HG03139 (cell line): ENCODE measurements around the gene ABCA4.

Source experiments
- ATAC-seq: cut with Tn5 transposase; IDR thresholded peaks from one replicate; pipeline ENCODE4 v1.9.1; 2021; ENCODE audit not compliant: unreplicated experiment

The ABCA4 gene

DNA sequence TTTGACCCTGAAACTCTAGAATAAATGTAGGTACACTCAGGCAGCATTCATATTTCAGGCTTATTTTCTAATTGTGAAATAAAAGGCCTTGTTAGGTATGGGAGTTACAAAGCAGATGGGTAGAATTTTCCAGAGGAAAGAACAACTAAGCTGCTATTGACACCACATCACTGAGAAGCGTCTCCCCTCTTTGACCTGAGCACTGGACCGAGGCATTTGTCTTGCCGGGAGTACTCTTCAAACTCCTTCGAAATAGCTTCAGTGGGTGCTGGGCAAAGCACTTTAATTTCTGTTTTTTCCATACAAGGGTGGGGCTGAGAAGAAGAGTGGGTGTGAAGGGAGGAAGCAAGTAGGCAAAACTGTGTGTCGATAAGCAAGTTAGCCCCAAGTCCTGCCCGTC is 36.4 kb downstream of the ABCA4 start:
- ATAC-seq = no peak

DNA sequence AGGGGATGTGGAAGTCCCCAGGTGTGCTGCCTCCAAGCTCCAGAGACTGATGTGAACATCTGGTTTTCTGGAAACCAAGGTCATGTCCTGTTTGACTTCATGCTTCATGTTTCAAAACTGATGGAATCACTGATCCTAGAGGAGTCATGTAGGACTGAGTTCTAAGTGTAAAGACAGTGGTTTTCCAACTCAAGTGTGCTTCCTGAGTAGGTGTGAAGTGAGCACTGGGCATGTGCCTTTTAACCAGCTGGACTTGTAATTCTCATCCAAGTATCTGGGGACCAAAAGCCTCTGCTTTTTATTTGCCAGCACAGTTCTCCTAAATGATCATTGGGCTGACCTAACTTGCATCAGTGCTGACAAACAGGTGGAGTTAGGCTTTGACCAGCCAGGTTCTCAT is 36.9 kb downstream of the ABCA4 start:
- no peak for ATAC-seq

DNA sequence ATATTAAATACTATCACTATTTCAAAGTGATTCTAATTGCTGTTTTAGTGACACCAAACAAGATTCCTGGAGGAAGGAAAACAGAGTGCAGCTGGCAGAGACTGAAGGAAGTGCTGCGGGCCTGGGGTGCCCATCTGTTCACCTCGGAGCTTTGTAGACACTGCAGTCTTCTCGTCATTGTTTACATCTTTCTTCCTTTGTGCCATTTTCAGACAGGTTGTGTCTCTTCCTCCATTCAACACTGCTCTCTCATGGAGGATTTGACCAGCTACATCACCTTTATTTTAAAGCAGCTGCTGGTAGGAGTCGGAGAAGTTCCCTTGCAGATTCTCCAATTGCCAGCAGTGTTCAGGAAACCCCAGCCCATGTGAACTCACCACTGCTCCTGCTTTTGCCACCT is 37.3 kb downstream of the ABCA4 start:
- ATAC-seq = no peak

DNA sequence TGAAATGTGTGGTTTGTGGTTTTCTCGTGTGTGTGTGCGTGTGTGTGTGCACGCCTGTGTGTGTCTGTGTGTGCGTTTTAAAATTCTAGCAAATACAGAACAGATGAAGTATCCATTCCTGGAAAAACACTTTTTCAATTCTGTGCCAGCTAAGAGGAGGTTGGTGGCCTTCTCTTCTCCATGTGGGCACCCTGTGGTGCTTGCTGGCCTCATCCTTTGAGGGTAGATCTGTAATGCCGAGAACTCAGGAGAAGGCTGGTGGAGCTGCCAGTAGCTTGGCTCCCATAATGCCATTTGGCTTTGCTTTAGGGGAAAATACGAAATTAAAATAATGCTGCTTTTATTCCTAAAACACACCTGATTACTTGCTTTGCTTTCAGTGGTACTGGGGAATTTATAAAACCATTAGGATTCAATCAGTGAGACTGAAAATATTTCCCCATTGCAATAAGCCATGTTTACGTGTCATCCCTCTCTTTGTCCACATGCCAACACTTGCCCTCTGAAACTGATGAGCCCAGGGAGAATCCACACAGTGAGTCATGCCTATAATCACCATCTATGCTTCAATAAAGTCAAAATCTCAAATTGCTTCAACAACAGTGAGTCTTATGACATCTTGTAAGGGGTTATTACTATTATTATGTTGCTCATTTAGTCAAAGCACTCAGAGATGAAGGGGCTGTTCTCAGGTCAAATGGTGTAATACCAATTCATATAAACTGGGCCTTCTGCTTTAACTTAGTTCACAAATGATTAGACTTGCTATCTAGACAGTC is 39.2 kb downstream of the ABCA4 start:
- no peak for ATAC-seq

DNA sequence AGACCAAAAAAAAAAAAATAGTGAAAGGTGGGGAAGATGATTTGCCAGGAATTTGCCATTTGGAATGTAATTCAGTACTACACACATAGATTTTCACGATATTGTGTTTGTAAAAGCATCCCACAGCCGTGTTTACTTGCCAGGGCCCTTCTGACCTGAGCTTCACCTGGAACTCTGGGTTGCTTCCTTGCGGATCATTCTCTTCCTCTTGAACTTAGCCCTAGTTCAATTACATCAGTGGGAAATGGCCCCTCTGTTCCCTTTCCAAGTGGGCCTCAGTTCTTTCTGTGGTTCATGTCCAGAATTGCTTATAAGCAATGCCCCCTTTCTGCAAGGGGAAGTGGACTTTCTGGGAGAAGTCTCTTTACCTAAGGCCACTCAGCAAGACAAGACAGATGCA is 41.0 kb downstream of the ABCA4 start:
- no peak for ATAC-seq

DNA sequence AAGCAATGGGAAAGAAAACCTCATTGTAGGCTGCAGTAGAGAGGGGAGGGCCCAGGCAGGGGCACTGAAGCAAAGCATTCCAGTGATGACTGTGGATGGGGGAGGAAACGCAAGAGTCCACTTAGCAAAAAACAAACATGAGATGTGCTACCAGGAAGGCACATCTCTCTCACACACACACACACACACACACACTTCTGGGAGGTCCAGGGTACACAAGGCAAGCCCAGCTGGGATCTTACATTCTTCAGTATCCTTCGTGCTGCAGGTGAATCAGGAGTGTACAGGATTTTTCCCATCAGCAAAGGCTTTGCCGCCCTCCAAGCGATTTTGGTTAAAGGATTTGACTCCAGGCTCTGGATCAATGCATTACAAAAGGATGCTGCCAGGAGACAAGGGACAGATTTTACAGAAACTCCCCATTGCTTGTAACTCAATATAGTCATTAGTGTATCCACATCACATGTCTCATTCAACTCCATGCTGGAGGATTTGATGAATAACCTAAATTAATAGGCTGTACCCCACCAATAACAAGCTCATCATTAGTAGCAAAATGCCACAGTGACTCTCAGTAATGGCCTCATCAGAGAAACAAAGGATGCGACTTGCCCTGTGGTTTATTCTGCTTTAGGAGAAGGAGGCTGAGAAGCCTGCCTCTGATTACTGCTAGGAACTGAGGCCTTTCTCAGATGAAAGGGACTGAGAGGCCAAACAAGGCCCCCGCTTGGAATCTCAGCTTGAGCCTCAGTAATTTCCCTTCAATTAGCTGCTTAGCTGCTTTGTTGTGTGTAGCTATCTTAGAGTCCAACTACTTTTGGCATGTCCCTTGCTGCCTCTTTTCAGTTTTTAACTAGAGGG is 41.6 kb downstream of the ABCA4 start:
- no peak for ATAC-seq

DNA sequence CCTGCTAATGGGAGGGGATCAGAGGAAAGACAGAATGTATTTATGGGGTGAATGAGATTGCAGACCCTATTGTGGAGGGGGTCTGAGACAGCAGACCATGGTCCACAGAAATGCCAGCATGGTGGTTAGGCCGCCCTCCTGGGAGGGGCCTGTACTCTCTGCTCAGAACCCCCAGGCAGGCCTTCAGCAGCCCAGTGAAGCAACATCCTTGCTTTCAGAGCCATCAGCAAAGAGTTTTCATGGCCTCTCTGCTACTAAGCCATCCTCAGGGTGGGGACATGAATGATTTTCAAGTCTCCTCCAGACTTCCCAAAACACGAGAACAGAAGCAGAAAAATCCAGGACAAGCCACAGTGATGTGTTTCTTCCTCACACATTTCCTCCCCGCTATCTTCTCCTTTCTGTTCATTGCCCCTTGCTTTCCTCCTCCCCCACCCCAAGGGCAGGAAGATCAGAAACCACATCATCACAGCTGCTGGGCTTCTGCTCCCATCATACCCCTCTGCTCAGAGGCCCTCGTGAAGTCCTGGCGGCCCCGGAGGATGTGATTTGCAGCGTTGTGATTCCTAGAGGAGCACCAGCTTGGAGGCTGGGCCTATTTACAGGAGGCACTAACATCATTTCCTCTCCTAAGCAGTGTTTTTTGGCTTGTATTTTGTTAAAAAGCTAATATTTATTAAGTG is 48.0 kb downstream of the ABCA4 start:
- ATAC-seq = no peak

DNA sequence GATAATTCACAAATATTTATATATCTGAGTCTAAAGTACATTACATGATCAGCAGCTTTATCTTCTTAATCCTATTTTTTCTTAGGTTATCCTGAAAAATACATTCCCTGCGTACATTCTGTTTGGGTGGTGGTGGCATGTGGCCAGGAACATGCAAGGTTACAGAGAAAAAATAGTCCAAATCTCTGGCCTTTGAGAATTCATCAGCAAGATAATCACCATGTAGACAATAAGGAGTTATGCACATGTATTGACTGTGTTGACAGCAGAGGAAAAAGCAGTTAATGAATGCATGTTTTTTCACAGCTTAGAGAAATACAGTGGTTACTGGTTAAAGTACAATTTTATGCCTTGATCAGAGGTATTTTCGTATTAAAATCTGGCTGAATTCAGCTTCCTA is 49.0 kb downstream of the ABCA4 start:
- ATAC-seq = no peak

DNA sequence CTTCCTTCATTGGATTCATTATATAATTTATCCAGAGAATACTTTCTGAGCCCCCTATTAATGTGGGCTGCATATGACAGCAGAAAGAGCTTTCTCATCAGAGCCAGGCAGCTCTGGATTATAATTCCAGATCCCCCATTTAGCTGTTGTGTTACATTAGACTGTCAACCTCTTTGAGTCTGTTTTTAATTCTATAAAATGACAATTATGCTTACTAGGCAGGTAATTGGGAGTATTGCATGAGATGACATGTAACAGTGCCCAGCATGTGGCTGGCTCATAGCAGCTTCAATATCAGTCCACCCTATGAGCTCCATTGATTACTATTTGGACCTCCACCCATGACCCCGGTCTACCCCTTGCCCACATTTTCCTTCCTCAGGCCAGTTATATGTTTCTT is 49.6 kb downstream of the ABCA4 start:
- ATAC-seq = no peak

DNA sequence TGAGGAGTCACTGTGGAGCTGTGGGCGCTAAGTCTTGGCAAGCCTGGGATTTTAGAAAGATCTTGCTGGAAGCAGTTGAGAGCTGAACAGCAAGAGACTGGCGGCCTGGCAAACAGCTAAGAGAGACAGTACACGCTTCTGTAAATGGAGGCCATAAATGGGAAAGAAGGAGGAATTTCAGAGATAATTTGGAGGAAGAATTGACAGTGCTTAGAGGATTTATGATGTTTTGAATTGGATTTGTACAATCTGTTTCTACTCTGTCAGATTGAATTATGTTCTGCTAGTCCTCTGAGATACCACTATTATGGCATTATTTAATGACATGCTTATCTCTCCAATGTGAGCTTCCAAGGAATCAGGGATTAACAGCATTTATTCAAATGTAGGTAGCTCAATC is 50.1 kb downstream of the ABCA4 start:
- no peak for ATAC-seq

DNA sequence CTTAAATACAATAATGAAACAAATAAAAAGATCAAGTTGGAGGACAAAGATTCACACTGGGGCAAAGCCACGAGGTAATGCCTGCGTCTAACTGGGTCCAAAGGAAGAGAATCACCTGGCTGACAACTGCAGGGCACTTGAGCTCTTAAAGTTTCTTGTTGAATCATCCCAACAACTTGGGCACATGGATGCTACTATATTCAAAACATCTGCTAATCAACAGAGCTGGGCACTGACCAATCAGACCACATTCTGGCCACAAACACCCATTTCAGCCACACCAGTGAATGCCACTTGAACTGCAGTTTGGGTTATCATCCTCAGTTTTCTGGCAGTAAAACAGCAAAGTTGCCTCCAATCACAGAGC is 51.0 kb downstream of the ABCA4 start:
- no peak for ATAC-seq

DNA sequence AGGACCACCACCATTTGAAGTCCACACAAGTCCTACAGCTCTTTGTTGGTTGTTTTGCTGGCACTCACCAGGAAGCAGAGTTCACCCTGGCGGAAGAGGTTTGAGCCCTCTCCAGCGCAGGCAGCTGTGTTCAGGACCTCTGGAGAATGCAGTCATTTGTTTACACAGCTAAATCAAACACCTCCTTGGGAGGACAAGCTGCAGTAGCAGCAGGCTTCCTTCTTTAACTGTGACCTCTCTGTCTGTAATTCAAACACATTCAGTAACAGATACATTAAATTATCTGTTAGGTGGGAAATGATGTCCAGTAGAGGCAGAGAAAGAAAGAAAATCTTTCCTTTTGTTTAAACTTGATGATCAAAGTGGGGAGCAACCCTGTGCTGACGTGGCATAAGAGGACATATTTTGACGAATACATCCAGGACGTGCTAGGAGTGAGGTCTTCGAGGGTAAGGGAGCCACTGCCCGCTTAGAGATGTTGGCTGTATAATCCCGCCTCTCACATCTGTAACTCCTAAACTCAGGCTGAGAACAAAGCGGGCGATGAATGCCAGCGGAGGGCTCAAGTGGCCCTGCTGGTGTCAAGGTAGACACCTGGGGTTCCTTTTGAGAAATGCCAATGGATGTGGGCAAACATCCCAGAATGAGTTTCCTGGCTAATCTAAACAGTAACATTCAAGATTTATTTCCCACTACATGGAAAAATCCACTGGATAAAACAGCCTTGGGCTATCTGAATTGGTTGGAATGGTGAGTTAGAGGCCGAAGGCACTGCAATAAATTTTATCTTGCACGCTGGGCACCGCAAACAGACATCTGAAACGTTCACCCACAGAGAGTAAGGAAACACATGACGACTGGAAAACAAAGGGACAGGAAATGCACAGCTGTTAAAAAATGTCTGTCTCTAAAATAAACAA is 51.7 kb downstream of the ABCA4 start:
- ATAC-seq = no peak

DNA sequence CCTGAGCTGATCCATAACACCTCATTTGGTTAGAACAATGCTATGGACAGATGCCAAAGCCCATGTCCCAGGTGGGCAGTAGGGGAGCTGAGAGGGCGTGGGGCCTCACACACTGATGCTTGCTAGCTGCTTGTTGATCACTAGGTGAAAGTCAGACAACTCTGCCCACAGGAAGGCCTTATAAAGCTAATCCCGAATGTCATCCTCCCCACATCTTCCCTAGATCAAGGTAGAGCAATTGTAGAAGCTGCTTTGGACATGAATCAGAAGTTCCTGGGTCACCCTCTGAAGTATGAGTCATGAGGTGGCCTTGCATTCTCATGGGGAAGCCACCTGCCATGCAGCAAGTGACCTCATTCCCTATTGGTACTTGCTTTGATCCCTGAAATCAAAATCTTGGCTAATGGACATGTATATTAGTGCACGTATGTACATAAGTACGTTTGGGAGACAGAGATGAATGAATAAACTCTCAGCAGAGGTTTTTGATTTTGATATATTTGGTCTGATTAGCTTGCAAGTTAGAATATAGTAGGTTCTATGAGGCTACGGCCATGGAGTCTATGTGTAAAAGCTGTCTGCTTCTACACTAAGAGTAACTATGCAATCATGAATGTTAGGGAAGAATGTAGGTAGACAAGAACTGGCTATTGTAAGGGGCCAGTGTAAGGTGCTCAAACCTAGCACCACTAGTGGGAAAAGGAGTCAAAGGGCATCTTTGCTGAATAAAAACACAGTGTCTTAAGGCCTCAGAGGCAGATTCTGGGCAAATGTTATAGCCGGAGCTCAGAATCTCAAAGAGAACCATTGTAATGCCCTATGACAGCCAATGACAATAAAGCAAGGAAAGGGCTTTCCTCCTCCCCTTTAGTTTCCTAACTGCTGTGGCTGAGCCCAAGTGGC is 52.6 kb downstream of the ABCA4 start:
- ATAC-seq = no peak

DNA sequence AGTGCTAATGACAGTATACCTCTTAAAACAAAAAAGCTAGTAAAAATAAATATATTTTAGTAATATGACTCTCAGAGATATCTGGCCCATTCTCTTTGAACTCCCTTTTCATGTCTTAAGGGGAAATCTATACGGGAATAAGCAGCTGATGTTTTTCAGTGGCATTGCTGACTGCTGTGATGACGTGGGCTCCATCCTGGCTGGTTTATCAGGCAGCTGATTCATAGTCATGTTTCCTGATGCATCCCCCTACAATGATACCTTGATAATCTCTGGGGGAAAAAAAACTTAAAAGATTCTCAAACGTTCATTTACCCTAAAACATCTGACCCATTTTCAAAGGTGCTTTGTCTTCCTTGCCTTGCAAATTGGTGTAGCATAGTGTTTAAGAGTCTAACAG is 53.8 kb downstream of the ABCA4 start:
- ATAC-seq = no peak

DNA sequence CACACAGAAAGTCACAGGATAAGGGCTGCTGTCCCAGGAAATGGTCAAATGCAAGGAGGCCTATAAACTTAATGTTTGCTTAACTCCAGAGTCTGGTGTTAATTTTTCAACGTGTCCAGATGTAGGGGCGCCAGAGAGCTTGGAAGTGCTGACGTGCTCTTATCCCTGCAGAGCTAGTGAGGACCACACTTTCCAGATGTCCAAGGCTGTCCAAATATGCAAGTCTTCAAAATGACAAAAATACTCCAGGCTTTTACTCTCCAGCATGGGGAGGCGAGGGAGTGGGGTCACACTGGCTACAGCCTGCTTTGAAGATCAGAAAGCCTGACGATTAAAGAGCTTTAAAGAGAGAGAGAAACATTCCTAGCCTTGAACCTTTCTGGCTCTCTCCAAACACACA is 57.6 kb downstream of the ABCA4 start:
- ATAC-seq = no peak

DNA sequence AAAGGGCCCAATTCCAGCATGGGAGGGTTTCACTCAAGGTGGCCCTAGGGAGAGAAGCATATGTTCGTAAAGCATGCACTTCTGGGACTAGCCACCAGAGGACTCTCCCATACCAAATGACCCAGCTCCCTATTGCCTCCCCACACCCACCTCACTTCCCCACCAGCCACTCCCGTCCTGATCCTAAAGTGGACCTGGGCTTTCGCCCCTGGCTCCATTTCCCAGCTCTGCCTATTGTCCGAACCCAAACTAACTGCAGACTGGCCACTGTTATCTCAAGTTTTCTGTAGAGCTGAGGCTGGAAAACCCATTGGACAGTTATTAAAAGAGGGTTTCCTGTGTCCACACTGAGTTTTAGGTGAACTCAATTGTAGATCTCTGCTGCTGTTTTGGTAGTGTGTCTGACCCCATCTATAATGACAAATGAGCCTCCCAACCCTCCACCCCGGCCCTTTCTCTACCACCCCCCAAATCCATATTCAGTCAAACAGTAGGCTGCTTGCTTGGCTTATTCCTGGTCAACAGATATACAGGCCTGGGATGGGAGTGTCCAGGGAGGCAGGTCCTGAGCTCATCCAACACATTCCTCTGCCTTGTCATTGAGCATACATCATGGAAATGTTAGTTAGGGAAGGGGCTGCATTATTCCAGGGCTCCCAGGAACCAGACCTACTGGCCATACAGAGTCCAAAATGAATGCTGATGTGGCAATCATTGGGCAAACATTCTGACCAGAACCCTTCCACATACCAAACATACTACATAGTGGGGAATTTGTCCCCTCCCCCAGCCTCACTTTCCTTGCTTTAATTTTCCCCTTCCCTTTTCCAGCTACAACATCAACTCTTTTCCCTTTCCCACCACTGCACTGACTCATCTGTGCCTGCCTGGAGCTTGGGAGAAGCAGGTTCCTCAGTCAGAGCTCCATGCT is 59.2 kb downstream of the ABCA4 start:
- peak; percentile 88 for ATAC-seq

DNA sequence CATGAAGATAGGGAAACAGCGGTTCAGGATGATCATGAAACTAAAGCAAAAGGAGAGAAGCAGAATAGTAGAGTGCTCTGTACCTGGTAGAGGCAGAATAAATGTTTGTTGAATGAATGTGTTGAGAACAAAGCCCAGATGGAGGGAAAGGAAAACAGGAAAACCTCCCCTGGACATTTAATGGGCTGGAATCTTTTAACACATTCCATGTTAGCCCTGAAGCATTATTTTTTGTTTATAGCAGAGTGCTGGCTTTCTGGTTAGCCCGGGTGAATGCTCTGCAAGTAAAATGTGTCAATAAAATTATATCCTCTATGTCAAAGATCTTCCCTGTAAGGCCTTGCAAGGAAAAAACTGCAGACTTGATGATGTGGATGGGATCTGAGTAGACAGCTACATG is 60.2 kb downstream of the ABCA4 start:
- no peak for ATAC-seq

DNA sequence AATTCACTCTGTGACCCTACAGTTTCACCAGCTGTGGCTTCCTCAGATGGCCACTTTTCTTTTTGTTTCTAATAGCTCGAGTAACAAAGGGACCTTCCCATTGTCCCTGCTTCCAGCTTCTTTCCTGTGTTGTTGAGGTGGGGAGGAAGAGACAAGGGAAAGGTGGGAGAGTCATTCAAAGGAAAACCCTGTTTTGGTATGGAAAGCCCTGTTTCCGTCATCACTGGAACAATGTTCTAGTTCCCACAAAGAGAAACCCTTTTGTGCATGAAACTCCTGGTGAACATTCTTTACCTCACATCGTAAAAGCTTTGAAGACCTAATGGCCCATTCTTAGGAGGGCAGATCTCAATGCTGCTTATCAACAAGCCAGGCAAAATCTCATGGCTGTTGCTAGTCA is 62.2 kb downstream of the ABCA4 start:
- no peak for ATAC-seq

DNA sequence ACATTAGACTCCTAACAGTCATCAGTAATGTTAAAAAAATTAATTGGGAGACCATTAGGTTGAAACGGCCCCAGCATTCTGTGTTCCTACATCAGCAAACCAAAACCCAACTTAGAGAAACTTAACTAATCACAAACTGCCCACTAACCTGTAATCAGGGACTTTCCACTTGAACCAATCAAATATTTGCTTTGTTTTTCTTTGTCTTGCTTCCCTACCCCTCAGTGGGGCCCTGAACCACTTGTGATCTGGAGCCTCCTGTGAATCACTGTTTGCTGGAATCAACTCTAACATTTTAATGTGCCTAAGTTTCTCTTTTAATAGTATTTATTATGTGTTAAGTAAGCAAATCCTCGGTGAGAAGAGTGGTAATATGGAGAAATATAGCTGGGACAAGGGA is 64.0 kb downstream of the ABCA4 start:
- no peak for ATAC-seq
